GM19438 (cell line): ENCODE results near the gene KCTD4.
"Not testable (repeated sequence)": the region's sequence is repeated elsewhere in the genome, so short reads cannot be mapped to it uniquely, and the experiment has no call there.

Experiments used
- ATAC-seq: cut with Tn5 transposase; IDR thresholded peaks from one replicate; pipeline ENCODE4 v1.9.1; 2021; ENCODE audit warnings: low read depth; ENCODE audit not compliant: unreplicated experiment

Gene KCTD4

GRCh38 chr13:45216193-45216592 is 15.3 kb upstream of the KCTD4 start:
- ATAC-seq: no peak

- no peak for ATAC-seq
Measured at GRCh38 chr13:45215392-45216077, 14.7 kb upstream of the KCTD4 start.

DNA sequence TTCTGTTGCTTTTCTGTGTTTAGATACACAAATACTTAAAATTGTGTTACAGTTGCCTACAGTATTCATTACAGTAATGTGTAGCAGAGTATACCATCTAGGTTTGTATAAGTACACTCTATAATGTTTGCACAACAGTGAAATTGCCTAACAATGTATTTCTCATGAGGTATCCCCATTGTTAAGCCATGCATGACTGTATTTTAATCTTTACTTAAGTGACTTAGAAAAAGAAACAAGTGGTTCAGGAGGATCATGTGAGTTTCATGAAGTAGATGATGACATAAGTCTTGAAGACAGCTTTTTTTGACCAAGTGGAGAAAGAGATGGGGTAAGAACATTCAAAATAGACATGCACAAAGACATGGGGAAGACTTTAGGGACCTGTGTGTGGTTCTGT is 8.4 kb upstream of the KCTD4 start:
- ATAC-seq: no peak

- no peak for ATAC-seq
Measured at GRCh38 chr13:45208132-45208531, 7.3 kb upstream of the KCTD4 start.

- no peak for ATAC-seq
Measured at GRCh38 chr13:45207319-45207718, 6.5 kb upstream of the KCTD4 start.

GRCh38 chr13:45206340-45206739 is 5.5 kb upstream of the KCTD4 start:
- no peak for ATAC-seq

DNA sequence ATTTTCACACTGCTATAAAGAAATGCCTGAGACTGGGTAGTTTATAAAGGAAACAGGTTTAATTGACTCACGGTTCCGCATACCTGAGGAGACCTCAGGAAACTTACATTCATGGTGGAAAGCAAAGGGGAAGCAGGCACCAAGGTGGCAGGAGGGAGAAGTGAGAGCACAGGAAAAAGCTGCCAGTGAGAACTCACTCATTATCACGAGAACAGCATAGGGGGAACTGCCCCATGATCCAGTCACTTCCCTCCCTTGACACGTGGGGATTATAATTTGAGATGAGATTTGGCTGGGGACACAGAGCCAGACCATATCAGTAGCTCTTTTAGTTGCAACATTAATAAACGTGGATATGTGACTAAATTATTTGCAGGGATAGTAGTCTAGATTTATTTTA is 4.3 kb upstream of the KCTD4 start:
- no peak for ATAC-seq

DNA sequence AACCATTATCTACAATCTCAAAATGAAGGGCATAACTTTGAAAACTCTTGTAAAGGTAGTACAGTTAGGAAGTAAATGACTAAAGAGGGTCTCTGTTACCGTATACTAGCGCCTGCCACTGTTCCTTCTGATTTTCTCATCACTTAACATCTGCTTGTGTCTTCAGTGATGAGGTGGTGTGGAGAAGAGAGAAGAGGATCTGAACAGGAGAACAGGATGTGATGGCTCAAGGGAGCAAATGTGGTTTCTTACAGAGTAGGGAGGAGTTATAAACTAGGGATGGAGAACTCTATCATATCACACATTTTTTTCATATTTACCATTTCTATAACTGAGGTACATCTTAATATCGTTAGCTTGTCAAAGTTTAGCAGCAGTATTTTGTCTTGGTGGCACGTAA is 1.1 kb downstream of the KCTD4 start:
- ATAC-seq: no peak

GRCh38 chr13:45198924-45199323 is 1.9 kb downstream of the KCTD4 start:
- ATAC-seq: no peak

GRCh38 chr13:45198041-45198440 is 2.8 kb downstream of the KCTD4 start:
- ATAC-seq: no peak

GRCh38 chr13:45196622-45197021 is 4.2 kb downstream of the KCTD4 start:
- no peak for ATAC-seq

DNA sequence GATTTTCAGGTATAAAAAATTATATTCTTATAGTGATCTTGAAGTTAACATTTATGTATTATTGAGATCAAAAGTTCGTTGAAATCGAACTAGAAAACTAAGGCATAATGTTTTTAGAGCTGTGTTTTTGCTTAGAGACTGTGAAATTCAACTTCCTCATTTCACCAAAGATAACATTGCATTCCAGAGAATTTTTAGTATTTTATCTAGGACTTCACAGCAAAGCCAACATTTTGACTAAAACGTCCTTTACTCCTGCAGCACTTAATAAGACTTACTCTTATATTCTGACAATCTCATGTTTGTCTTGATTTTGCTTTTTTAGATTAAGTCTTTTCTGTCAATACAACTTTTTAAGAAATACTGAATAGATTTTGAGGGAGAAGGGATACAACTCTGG is 4.7 kb downstream of the KCTD4 start:
- no peak for ATAC-seq

GRCh38 chr13:45195421-45195820 is 5.4 kb downstream of the KCTD4 start:
- ATAC-seq: no peak

GRCh38 chr13:45194081-45194939 is 6.5 kb downstream of the KCTD4 start:
- no peak for ATAC-seq

GRCh38 chr13:45191874-45192273 is 9.0 kb downstream of the KCTD4 start:
- no peak for ATAC-seq

DNA sequence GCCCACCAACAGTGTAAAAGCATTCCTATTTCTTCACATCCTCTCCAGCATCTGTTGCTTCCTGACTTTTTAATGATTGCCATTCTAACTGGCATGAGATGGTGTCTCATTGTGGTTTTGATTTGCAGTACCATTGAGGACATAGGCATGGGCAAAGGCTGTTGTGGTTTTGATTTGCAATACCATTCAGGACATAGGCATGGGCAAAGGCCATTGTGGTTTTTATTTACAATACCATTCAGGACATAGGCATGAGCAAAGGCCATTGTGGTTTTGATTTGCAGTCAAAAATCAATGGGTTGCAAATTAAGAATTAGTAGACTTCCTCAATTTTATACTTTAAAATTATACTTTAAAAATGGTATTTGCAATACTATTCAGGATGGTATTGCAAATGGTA is 11.3 kb downstream of the KCTD4 start:
- ATAC-seq: not testable (repeated sequence)

GRCh38 chr13:45189077-45189476 is 11.8 kb downstream of the KCTD4 start:
- not testable (repeated sequence) for ATAC-seq

- ATAC-seq: no peak
Measured at GRCh38 chr13:45185286-45185685, 15.6 kb downstream of the KCTD4 start.

DNA sequence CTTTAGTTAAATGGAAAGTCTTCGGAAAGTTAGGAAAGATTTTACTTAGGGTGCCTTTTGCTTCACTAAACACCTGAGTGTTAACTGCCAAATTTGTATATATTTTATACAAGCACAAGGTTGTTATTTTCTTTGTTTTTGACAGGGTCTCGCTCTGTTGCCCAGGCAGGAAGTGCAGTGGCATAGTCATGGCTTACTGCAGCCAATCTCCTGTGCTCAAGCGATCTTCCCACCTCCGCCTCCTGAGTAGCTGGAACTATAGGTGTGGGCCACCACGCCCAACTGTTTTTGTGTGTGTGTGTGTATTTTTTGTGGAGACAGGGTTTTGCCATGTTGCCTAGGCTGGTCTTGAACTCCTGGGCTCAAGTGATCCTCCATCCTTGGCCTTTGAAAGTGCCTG is 16.2 kb downstream of the KCTD4 start:
- ATAC-seq: no peak

- no peak for ATAC-seq
Measured at GRCh38 chr13:45180713-45181601, 19.9 kb downstream of the KCTD4 start.

DNA sequence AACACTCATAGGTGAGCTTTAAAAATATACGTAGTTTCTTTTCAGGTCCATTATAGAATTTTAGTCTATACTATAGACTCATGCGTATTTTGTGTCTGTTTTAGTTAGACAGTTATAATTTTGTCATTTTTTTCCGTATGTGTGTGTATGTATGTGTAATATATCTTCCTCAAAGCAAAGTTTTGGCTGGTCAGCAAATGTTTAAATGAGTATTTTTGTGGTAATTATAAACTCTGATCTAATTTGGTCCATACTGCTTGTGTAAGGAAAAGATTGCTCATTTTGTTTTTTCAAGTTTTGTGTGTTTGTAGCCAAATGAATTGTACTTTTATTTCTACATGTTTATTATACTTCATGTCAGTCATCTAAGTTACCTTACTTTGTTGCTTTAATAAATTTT is 20.5 kb downstream of the KCTD4 start:
- no peak for ATAC-seq
